Measurements from ENCODE around the gene SOCS7. TPM values are rescaled to one million over a fixed set of nuclear protein-coding genes. Genes with fewer than 3 reads are reported as not detected.

SOCS7 gene
- polyA plus RNA-seq, 10 donors = 12.2 to 19.1 (median 15.3) TPM

DNA sequence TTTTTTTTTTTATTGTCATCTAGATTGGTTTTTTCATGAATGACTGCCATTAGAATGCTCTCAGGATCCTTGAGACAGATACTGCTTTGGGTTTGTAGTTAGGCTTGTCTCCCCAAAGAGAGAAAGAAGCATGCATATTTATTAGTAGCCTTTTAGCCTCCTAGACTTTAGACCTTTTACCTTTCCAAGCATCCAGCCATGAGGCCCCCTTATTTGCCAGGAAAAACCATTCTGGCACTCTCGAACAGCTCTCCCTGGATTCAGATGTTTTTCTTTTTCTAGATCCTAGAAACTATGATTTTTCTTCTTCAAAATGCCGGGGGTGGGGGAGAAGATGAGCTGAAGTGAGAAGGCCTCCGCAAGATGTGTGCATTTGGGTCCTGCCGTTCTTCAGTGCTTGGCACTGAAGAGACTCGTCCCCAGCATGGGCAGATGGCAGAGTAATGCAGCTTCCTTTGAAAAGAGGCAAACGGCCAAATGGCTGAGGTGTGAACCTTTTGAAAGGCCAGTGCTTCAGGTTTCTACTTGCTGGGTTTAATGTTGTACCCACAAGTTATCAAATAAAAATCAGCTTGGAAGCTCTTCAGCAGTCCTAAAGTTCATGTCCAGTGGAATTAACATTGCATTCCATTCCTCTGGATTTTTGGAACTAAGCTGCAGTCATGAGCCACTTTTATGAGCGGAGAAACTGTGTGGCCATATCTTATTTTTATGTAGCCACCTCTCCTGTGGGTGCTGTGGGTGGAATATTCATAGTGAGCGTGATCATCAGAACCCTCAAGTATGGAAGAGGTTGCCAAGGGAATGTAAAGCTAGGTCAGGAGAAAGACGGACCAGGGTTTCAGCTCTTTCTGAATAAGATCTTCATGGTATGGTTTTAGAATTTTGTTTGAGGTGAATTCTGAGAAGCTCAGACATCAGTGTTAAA lies 7.2 kb downstream of the SOCS7 start:
- peak in 1 of 3 donors; percentile 10 for DNase-seq

- peak in 1 of 3 donors; percentile 12 for DNase-seq
Measured at GRCh38 chr17:38361694-38362465, 10.2 kb downstream of the SOCS7 start.

- DNase-seq = no peak
Measured at GRCh38 chr17:38363016-38363415, 11.4 kb downstream of the SOCS7 start.

- DNase-seq = no peak
Measured at GRCh38 chr17:38364741-38365140, 13.1 kb downstream of the SOCS7 start.

GRCh38 chr17:38369124-38369886 lies 17.7 kb downstream of the SOCS7 start:
- DNase-seq = no peak

GRCh38 chr17:38379448-38379847 lies 27.8 kb downstream of the SOCS7 start:
- no peak for DNase-seq

DNA sequence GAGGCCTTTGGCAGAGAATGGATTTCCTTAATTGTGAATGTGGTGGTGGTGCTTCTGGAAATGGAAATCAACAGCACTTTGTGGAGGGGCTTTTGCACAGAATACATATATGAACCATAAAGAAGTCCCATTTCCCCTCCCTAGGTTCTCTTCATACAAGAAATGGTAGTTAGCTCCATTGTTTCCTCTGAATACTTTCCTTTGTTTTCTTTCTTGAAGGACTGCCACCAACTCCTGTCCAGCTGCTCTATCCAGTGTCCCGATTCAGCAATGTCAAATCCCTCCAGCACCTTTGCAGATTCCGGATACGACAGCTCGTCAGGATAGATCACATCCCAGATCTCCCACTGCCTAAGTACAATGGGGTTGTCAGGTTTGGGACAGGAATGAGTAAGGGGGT lies 43.4 kb downstream of the SOCS7 start:
- DNase-seq = no peak

DNA sequence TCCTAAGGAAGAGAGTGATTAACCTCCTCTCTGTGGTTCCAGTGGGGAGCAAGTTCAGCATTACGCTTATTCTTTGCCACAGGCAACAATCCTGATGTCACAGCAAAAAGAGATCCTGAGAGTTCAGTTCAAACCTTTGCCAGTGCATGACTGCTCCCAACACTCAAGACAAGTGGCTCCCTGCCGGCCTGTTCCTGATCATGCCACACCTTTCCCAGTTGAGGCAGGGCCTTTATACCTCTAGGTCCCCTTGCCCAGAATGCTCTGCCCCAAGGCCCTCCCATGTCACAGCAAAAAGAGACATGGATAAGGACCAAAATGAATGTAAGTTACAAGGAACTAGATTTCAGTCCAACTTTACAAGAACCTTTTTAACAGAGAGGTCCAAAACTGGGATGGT lies 45.6 kb downstream of the SOCS7 start:
- no peak for DNase-seq

- no peak for DNase-seq
Measured at GRCh38 chr17:38400286-38400685, 48.6 kb downstream of the SOCS7 start.

GRCh38 chr17:38401459-38401858 lies 49.8 kb downstream of the SOCS7 start:
- no peak for DNase-seq

- no peak for DNase-seq
Measured at GRCh38 chr17:38402897-38403296, 51.3 kb downstream of the SOCS7 start.

GRCh38 chr17:38403491-38403890 lies 51.8 kb downstream of the SOCS7 start:
- DNase-seq = peak in 1 of 3 donors; percentile 64

- no peak for DNase-seq
Measured at GRCh38 chr17:38404174-38404943, 52.7 kb downstream of the SOCS7 start.

GRCh38 chr17:38405654-38406053 lies 54.0 kb downstream of the SOCS7 start:
- DNase-seq = no peak

DNA sequence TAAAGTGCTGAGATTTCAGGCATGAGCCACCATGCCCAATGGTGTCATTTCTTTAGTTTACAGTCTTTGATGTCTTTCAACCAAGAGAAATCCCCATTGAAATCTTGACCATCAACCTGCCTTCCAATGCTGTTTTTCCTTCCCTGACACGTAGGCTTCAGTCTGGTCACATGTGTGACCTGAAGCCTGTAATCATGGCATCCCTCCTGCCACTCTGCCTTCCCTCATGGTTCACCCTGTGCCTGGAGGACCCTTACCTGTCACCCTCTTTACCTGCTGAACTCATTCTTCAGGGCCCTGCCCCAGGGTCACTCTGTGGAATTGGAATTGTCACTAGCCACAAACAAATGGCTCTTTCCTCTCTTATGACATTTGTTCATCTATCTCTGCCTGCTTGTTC lies 58.6 kb downstream of the SOCS7 start:
- DNase-seq = no peak

- DNase-seq = peak in 1 of 3 donors; percentile 64
Measured at GRCh38 chr17:38415250-38416194, 63.9 kb downstream of the SOCS7 start.

DNA sequence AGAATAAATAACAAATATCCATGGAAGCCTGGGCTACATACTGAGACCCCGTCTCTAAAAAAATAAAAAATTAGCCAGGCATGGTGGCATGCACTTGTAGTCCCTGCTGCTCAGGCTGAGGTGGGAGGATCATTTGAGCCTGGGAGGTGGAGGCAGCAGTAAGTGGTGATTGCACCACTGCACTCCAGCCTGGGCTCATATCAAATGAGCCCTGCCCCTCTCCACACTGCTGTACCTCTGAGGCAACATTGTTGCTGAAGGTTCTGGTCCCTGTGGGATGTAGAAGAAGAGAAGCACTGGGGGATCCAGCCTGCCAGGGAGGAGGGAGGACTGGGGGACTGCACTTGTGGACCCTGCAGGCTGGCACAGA lies 65.2 kb downstream of the SOCS7 start:
- no peak for DNase-seq

- DNase-seq = no peak
Measured at GRCh38 chr17:38417210-38417951, 65.7 kb downstream of the SOCS7 start.

DNA sequence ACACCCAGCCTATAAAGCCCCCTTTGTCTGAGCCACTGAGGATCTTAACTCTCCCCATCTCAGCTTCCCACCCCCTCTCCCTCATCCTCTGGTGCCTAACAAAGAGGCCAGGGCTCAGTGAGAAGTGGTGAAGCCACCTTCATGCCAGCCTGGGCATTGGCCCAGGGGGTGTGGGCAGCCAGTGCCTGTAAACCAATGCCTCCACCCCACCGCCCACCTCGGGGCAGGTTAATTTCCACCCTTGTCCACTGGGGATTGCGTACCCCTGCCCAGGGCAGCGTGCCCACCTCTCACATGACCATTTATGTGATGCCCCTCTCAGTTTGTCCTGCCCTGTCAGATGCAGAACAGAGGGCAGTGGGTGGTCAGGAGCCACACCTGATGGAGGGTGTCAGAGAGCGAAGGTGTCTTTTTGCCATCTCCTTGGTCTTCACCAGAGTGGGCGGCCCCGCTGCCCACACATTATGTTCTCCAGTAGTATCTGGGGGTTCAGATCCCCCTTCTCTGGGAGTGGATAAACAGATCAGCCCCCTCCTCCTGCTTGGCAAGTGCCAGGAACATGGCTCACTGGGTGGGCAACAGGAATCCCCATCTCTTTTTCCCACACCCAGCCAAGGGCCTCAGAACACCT lies 66.5 kb downstream of the SOCS7 start:
- no peak for DNase-seq
